GM19438 (cell line): ENCODE results near the gene TBL3.
"Not testable (repeated sequence)": the region's sequence is repeated elsewhere in the genome, so short reads cannot be mapped to it uniquely, and the experiment has no call there.

Experiments used
- ATAC-seq: cut with Tn5 transposase; IDR thresholded peaks from one replicate; pipeline ENCODE4 v1.9.1; 2021; ENCODE audit warnings: low read depth; ENCODE audit not compliant: unreplicated experiment

The TBL3 gene

GRCh38 chr16:1971796-1972489, at the start of gene TBL3:
TBL3 (plus strand) TSS chr16:1972053; CDS start chr16:1972165, 112 bp downstream.
- ATAC-seq: peak; percentile 61

DNA sequence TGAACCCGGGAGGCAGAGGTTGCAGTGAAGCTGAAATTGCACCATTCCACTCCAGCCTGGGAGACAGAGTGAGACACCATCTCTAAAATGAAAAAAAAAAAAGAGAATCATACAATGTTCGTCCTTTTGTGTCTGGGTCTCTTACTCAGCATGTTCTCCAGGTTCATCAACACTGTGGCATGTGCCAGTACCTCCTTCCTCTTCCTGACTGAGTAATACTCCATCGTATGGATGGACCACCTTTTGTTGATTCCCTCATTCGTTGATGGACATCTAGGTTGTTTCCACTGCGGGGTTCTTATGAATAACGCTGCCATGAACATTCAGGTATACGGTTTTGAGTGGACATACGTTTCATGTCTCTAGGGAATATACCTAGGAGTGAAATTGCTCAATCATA, 49.5 kb upstream of the TBL3 start:
- no peak for ATAC-seq

DNA sequence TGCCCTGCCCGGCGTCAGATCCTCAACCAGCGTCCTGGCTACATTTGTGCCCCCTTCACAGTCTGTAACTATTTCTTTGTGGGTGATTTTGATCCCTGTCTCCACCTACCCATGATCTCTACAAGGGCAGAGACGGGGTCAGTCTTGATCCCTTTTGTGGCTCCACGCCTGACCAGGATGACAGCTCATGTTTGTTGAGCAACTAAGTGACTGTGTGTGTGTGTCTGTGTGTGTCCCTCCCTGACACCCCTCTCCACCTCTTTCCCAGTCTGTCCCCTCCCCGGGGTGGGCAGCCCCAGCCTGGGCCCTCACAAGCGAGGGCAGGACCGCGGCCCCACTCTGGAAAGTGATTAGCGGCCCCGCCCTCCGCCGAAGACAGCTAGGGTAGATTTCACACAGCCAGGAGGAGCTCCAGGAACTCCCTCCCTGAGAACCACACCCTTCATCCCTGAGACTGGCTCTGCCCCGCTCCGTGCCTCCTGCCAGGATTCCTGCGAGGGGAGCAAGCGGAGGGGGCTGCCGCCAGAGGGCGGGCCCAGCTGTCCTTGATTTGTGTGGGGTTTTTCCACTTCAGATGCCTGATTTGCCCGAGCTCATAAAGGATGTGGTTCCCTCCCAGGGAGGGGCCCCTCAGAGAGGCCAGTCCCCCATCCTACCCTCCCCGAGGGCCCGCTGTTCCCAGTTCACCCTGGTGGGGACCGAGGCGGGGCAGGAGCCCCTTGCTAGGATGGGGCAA, 48.4 kb upstream of the TBL3 start:
- no peak for ATAC-seq

GRCh38 chr16:1924095-1924494, 47.8 kb upstream of the TBL3 start:
- ATAC-seq: no peak

GRCh38 chr16:1926271-1926670, 45.6 kb upstream of the TBL3 start:
- ATAC-seq: no peak

DNA sequence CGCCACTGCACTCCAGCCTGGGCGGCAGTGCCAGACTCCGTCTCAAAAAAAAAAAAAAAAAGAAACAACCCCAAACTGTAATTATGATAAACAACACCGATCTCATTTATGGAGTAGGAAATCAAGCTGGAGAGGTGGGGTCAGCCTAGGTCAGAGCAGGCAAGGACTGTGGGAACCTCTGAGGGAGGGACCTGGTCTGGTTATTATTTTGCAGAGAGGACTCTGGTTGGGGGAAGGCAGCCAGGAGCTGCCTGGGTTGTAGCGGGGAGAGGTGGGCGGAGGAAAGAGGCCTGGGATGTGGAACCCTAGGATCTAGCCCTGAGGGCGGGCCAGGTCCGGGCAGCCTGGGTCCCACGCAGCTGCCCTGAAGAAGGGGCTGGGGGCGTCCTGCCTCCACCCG, 42.7 kb upstream of the TBL3 start:
- peak; percentile 29 for ATAC-seq

DNA sequence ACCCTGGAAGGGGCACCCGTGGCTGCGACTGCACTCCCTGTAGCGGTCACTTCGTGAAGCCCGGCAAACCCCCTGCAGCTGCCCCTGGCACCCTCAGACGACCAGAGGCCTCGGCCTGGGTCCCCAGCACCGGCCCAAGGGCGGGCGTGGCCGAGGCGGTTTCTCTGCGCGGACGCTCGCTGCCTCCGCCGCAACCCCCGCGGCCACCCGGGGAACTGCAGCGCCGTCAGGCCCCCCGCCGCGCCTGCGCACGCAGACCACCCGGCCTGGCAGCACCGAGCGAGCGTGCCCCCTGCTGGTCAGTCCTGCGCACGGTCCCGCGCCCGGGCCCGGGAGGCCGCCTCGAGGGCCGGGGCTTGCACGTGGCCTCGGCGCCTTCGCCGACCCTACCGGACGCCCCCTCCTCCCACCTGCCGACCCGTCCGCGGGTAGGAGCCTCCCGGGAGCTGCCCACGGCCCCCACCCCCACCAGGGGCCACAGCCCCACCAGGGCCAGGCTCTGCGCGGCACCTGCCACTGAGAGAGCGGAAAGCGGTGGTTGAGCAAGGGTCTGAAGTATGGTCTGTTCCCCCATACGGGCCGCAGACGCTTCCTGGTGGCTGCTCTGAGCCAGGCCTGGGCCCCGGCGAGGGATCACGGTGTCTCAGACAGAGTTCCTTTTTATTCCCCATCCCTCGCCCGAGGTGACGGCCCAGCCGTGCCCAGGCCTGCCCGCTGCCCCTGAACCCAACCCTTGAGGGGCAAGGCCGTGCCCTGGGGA, 42.1 kb upstream of the TBL3 start:
- peak; percentile 79 for ATAC-seq

- ATAC-seq: no peak
Observed at GRCh38 chr16:1930338-1930720, 41.5 kb upstream of the TBL3 start.

DNA sequence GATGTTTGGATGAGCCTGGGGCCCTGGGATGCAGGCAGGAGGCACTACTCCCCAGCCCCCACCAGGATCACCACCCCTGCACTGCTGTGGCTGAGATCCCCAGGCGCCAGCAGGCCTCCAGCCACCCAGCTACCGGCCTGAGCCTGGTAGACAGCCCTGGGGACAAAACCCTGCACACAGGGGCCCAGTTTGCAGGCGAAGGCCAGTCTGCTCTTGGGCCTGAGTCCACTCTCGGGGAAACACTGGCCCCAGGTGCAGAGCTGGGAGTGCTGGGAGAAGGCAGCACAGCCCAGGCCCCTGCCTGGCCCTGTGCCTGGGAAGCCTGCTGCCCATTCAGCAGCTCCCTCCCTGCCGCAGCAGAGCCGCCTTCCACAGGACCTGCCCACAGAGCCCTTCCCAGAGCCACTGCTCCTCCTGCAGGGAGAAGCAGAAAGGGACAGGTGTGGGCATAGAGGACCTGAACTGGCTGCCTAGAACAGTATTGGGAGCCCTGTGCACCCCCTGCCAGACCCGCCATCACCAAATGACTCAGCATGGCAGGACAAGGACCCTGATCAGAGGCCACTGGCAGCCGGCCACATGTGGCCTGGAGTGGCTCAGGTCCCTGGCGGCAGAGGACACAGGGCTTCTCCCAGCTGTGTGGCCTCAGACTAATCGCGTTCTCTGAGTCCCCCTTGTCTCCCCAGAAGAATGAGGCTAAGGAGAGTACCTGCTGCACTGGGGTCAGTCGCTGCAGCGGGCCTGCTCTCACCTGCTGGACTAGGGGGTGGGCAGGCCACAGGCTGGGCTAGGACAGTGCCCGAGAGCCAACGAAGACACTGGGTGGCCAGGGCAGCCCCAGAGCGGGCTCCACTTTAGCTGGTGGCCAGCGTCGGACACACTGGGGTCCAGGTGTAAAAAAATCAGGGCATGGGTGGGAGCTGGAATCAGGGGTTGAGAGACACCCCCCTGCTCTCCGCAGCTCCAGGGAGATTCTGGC, 39.5 kb upstream of the TBL3 start:
- ATAC-seq: no peak

GRCh38 chr16:1933097-1933661, 38.7 kb upstream of the TBL3 start:
- ATAC-seq: no peak

DNA sequence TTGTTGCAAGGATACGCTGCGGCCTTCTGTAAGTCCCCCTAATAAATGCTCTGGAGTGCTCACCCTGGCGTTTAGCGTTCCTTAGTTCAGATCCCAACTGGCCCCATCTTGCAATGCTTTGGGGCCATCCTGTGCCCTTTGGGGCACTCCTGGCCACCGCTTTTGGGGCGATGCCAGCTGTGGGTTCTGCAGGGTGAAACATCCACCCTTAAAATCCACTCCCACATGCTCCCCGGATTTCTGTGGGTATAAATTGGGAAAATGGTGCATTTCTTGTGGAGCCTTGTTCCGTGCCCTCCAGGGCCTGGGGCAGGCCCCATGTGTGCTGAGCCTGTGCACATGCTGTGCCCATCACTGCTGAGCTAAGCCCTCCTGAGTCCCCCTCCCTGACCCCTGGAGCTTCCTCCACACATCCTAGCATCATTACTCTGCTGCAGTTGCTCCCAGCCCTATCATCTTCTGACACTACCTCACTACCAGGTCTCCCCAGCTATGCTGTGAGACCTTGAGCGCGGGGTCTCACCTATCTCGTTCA, 34.8 kb upstream of the TBL3 start:
- no peak for ATAC-seq

DNA sequence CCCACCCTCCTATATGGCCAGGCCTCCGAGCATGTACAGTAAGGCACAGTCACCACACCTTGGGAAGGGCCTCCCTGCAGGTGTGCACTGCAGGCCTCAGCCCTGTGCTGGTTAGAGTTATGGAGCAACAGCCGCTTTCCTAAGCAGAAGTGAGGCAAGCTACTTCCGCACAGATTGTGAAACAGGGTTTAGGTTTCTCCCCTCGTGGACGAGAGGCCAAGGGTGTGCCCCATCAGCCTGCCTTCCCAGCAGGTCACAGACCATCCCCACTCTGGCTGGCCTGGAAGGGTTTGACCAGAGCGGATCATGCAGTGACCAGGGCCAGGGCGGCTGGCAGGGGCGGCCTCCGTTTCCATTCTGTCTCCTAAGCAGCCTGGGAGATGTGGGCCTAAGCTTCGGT, 33.5 kb upstream of the TBL3 start:
- no peak for ATAC-seq

GRCh38 chr16:1938910-1939309, 32.9 kb upstream of the TBL3 start:
- no peak for ATAC-seq

- ATAC-seq: not testable (repeated sequence)
Observed at GRCh38 chr16:1939833-1940232, 32.0 kb upstream of the TBL3 start.

- ATAC-seq: no peak
Observed at GRCh38 chr16:1940273-1941161, 31.3 kb upstream of the TBL3 start.

DNA sequence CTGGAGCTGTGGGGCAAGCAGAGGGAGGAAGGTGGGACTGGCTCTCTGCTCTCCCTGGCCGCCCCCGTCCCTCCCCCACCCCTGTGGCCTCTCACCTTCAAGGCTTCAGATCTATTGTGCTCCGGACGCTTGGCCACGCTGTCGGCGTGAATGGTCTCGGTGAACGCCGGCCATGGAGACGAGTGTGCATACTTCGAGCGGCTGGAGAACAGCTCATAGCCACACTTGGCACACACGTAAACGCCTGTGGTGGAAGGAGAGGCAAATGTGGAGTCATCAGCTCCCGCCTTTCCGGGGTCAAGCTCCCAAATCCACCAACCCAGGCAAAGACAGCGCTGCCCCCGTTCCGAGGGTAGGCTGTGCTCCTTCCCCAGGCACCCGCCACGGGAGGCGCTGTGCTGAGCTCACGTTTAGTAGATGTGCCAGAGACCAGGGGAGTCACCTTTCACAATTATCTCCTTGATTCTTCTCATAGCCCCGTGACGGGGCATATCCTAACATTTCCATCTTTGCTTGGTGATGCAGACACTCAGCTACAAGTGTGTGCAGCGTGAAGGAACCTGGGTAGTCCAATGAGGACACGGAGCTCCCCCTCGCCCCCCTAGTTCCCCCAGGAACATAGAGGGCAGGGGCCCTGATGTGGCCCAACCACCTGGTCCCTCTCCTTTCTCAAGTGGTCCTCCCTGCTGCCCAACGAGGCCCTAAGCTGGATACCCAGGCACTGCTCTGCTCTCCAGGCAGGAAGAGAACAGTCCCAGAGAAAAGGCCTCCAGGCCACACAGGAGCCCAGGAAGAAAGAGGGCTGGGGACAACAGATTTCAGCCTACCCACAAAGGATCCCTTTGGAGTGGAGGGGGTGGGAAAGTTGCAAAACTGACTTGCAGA, 30.4 kb upstream of the TBL3 start:
- no peak for ATAC-seq

DNA sequence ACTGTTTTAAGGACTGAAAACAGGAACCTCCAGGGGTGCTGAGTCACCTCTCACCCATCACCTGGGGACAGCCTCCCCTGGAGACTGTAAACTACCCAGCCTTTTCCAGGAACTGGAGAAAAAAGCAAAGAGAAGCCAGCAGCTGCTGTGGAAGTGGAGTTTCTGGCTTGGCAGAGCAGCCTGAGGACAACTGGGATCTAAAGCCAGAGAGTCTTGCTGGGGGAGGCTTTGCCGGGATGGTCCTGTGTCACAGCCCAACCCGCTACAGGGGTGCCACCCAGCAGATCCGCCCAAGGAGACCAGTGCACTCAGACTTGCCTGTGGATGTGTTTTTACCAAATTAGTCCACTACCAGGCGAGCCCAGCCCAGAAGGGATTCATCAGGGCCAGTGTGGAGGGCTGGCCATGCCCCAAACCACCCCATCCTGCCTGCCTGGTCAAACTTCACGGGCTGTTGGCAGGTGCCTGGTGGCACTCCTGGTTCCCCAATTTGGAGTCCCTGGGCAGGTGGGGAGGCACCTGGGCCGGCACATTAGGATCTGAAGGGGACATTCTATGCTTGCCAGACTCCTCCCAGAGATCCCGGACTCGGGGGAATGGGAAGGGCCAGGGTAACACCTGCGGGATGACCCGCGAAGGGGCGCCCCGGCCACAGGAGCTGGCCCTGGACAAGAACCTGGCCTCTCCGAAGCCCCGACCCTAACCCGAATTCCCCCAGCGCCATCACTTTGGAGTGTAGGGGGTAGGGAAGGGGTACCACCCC, 29.6 kb upstream of the TBL3 start:
- no peak for ATAC-seq
